GM12878 (cell line): ENCODE results near the gene EVX1. TPM values are rescaled to one million over a fixed set of nuclear protein-coding genes. Genes with fewer than 3 reads are reported as not detected.

Source experiments
- ATAC-seq: fragments of 200-7000 bp; cut with Tn5 transposase; 3 replicates; pipeline ENCODE4 v1.9.1; 2020; ENCODE audit warnings: mild to moderate bottlenecking, moderate library complexity
- BruUV-seq: library from RNA; stranded (reverse); fragments of 400-500 nt; replicated peaks from 2 replicates; lab custom pipeline; 2021; lab: Mats Ljungman, UMichigan
- CTCF ChIA-PET: fragments of 300-600 bp; sonication (Branson Sonifier 250); formaldehyde crosslinking; extraction: SDS; loops from one replicate; lab custom pipeline; 2021; ENCODE audit warnings: inconsistent platforms; lab: Yijun Ruan, JAX
- POLR2A ChIA-PET: fragments of 350-600 bp; formaldehyde crosslinking; extraction: SDS; loops from one replicate; lab custom pipeline; 2021; ENCODE audit warnings: inconsistent platforms; lab: Charles Lee
- RAD21 ChIA-PET: fragments of 300-600 bp; sonication (Branson Sonifier 250); formaldehyde crosslinking; loops from one replicate; lab custom pipeline; 2023; ENCODE audit warnings: antibody characterized with exemption; ENCODE audit not compliant: unreplicated experiment; lab: Charles Lee
- SMC1A ChIA-PET: fragments of 300-600 bp; sonication (Branson Sonifier 250); formaldehyde crosslinking; loops from one replicate; lab custom pipeline; 2023; ENCODE audit not compliant: unreplicated experiment, uncharacterized antibody; lab: Charles Lee
- DNase-seq: peaks from one replicate; pipeline ENCODE4 v3.0.0-alpha.2; 2011; ENCODE audit warnings: low read depth, low spot score
- FAIRE-seq: peaks from 3 replicates; lab custom pipeline; 2011; peaks lifted over from hg19 to GRCh38; lab: Jason Lieb, UNC
- H2AFZ ChIP-seq: 2 replicates; pipeline ENCODE4 v1.6.0; 2011; ENCODE audit warnings: low read depth, low read length, control low read depth; ENCODE audit not compliant: control insufficient read depth
- H3K27ac ChIP-seq: 2 replicates; pipeline ENCODE4 v1.5.1; 2011; ENCODE audit warnings: control low read depth; ENCODE audit not compliant: control insufficient read depth, insufficient read depth
- H3K27me3 ChIP-seq, 2 experiments: replicated peaks in 1 of 2; 2 replicates each; pipeline versions ENCODE4 v1.6.0 to v1.6.1; 2011; ENCODE audit warnings: low read length in 1 of 2; ENCODE audit not compliant: control insufficient read depth in 2 of 2, insufficient read depth in 2 of 2
- H3K36me3 ChIP-seq, 2 experiments: 2 replicates each; pipeline ENCODE4 v1.5.1; 2011; ENCODE audit warnings: low read length in 1 of 2; ENCODE audit not compliant: control insufficient read depth in 2 of 2, insufficient read depth in 2 of 2
- H3K4me1 ChIP-seq: 2 replicates; pipeline ENCODE4 v1.6.1; 2011; ENCODE audit warnings: mild to moderate bottlenecking, low read length, moderate library complexity, mixed read lengths; ENCODE audit not compliant: control insufficient read depth, insufficient read depth
- H3K4me2 ChIP-seq: 2 replicates; pipeline ENCODE4 v1.6.0; 2011; ENCODE audit warnings: control low read depth; ENCODE audit not compliant: control insufficient read depth, insufficient read depth
- H3K4me3 ChIP-seq: fragments of 200-600 bp; sonication (generic); 2 replicates; pipeline ENCODE4 v1.5.1; 2016
- H3K79me2 ChIP-seq: 2 replicates; pipeline ENCODE4 v1.6.0; 2011; ENCODE audit warnings: low read length; ENCODE audit not compliant: control insufficient read depth, insufficient read depth
- H3K9ac ChIP-seq: 2 replicates; pipeline ENCODE4 v1.8.0; 2011; ENCODE audit warnings: low read length, control low read depth, mixed read lengths; ENCODE audit not compliant: control insufficient read depth, insufficient read depth
- H3K9me3 ChIP-seq: replicated peaks from 3 replicates; pipeline ENCODE4 v1.5.1; 2011; ENCODE audit warnings: mild to moderate bottlenecking, low read length; ENCODE audit not compliant: control insufficient read depth, insufficient read depth
- H4K20me1 ChIP-seq: 2 replicates; pipeline ENCODE4 v1.6.0; 2011; ENCODE audit not compliant: control insufficient read depth, insufficient read depth
- BACH1 ChIP-seq: fragments of 450-650 bp; IDR thresholded peaks from 2 replicates; pipeline ENCODE4 v1.6.1; 2017; ENCODE audit warnings: mild to moderate bottlenecking, borderline replicate concordance
- EGR1 ChIP-seq, 2 experiments: IDR thresholded peaks; 1 replicate in 1 of 2; 2 replicates in 1 of 2; pipeline ENCODE4 v1.6.1; 2011 to 2012; ENCODE audit warnings: low read depth in 2 of 2, low read length in 2 of 2, borderline replicate concordance in 1 of 2, mild to moderate bottlenecking in 1 of 2, moderate library complexity in 1 of 2
- IRF4 ChIP-seq: IDR thresholded peaks from 2 replicates; pipeline ENCODE4 v1.6.1; 2011; ENCODE audit warnings: low read depth, low read length
- KDM1A ChIP-seq: fragments of 200-600 bp; sonication (generic); IDR thresholded peaks from 2 replicates; pipeline ENCODE4 v1.6.1; 2016; ENCODE audit warnings: borderline replicate concordance
- NR2C1 ChIP-seq: fragments of 450-650 bp; IDR thresholded peaks from 2 replicates; pipeline ENCODE4 v1.6.1; 2017; ENCODE audit warnings: antibody characterized with exemption, mild to moderate bottlenecking, moderate library complexity
- RAD21 ChIP-seq: IDR thresholded peaks from 2 replicates; pipeline ENCODE4 v1.6.1; 2011; ENCODE audit warnings: mild to moderate bottlenecking, low read depth, low read length, moderate library complexity; ENCODE audit not compliant: insufficient read depth
- RUNX3 ChIP-seq: IDR thresholded peaks from 2 replicates; pipeline ENCODE4 v1.6.1; 2012; ENCODE audit warnings: low read length, inconsistent platforms
- SREBF2 ChIP-seq: IDR thresholded peaks from 2 replicates; pipeline ENCODE4 v1.6.1; 2012; ENCODE audit warnings: mild to moderate bottlenecking, low read length
- WGBS: methylation state at CpG from one replicate; pipeline ENCODE4 v1.1.6; 2016; ENCODE audit warnings: low lambda C conversion rate; ENCODE audit not compliant: insufficient replicate concordance, insufficient coverage; ENCODE audit errors: missing lambda C conversion rate; 5-methylcytosine and 5-hydroxymethylcytosine counted together
- in situ Hi-C: fragments of 300-500 bp; cut with MboI; formaldehyde crosslinking; loops from 9 replicates; pipeline ENCODE4 v1.14.3; 2018; ENCODE audit warnings: mixed read lengths
- intact Hi-C: fragments of 100-400 bp; cut with micrococcal nuclease; formaldehyde crosslinking; loops from one replicate; pipeline ENCODE4 v1.14.2; 2022; ENCODE audit not compliant: unreplicated experiment
- polyA plus RNA-seq, 11 experiments: library from polyadenylated mRNA; depleted of rRNA in 4 of 11; unstranded in 6 of 11; stranded (reverse) in 5 of 11; fragments of >200 nt; fragmentation: Nextera tagmentation in 4 of 11; fragmentation: Illumina TruSeq in 1 of 11; extraction: Ambion mirVana in 4 of 11; extraction: Trizol in 1 of 11; gene quantifications; 1 replicate in 1 of 11; 2 replicates in 10 of 11; pipeline versions ENCODE4 v1.2.1 to v1.2.3, GENCODE V29; 2011 to 2016; ENCODE audit warnings: inconsistent platforms in 2 of 11, missing spikeins in 2 of 11, low read depth in 1 of 11
- total RNA-seq, 4 experiments: library from RNA; depleted of rRNA in 3 of 4; stranded (reverse); fragments of >200 nt in 3 of 4; fragmentation: Illumina TruSeq in 1 of 4; extraction: Trizol in 1 of 4; gene quantifications; 2 replicates each; pipeline versions ENCODE4 v1.2.1 to v1.2.3, GENCODE V29; 2013 to 2021
- TF ChIP-seq, protein P1 (sequence below): fragments of 450-650 bp; IDR thresholded peaks from 2 replicates; pipeline ENCODE4 v1.6.1; 2017; ENCODE audit warnings: mild to moderate bottlenecking, low read depth, inconsistent platforms; ENCODE audit not compliant: poor library complexity, severe bottlenecking
- TF ChIP-seq, protein P2 (sequence below): IDR thresholded peaks from 2 replicates; pipeline ENCODE4 v1.6.1; 2012; ENCODE audit warnings: low read depth, low read length, improper control_type of control experiment
- TF ChIP-seq, protein P3 (sequence below): IDR thresholded peaks from 2 replicates; pipeline ENCODE4 v1.6.1; 2012; ENCODE audit warnings: mild to moderate bottlenecking, low read depth, low read length

Gene EVX1
- total and polyA plus RNA-seq, 10 of the 15 experiments (the other 5 are each of a cell fraction or from before 2014, with no cell fraction given), result not detected

DNA sequence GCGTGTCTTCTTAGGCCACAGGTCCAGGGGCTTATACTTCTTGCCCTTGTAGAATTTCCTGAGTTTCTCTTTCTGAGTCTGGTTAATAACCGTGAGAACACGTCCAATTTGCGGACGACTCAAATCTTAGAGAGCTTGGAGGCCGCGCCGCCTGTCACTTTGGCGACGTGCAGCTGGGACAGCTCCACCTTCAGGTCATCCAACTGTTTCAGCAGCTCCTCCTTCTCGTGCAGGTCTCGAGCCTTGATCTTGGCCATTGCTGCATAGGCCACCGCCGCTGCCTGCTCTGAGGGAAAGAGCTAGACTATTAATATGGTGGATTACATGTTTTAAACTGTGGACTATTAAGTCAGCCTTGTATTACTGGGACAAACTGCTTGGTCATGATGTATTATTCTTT is 26.9 kb downstream of the EVX1 start:
- intact Hi-C loops, result no loop called here
- SMC1A ChIA-PET, result no interaction called here
- H3K27ac ChIP-seq, result no peak overlapping the region
- H3K4me1 ChIP-seq, result no peaks in the 10 kb centered on the region
- POLR2A ChIA-PET, result no interaction called here
- no TSS peak for BruUV-seq
- H3K36me3 ChIP-seq, result no peaks in the 10 kb centered on the region
- CTCF ChIA-PET, result no interaction called here
- H3K4me3 ChIP-seq, result no peak overlapping the region
- H4K20me1 ChIP-seq, result no peaks in the 10 kb centered on the region
- H3K4me2 ChIP-seq, result no peak overlapping the region
- H2AFZ ChIP-seq, result no peak overlapping the region
- no peaks in the 10 kb centered on the region; the same call in 2 of the 3 replicates for H3K9me3 ChIP-seq
- ATAC-seq (no peak), DNase-seq (no peak), FAIRE-seq (no peak)
- in situ Hi-C loops, result no loop called here
- RAD21 ChIA-PET, result no interaction called here
- TF ChIP-seq SREBF2, result no peak
- H3K27me3 ChIP-seq, result no peaks in the 10 kb centered on the region
- 75% methylated on average over 14 of the region's 14 CpGs for WGBS
- no peaks in the 10 kb centered on the region for H3K79me2 ChIP-seq
- no peak overlapping the region for H3K9ac ChIP-seq

DNA sequence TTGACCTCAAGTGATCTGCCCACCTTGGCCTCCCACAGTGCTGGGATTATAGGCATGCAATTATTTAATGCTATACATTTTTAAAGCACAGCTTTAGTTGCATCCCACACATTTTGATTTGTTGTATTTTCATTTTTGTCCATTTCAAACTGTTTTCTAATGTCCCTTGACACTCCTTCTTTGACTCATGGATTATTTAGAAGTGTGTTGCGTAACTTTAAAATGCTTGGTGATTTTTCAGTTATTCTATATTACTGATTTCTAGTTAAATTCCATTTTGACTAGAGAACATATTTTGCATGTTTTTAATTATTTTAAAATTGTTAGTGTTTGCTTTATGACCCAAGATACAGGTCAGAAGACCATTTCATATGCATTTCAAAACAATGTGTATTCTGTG is 28.8 kb downstream of the EVX1 start:
- POLR2A ChIA-PET, result no interaction called here
- no peak for ATAC-seq
- SMC1A ChIA-PET, result no interaction called here
- Histone ChIP-seq H3K9me3 (no peaks in the 10 kb centered on the region; the same call in 2 of the 3 replicates), H3K79me2 (no peaks in the 10 kb centered on the region), H2AFZ (no peak overlapping the region), H3K27me3 (no peaks in the 10 kb centered on the region), H3K4me3 (no peak overlapping the region), H3K4me2 (no peak overlapping the region), H4K20me1 (no peaks in the 10 kb centered on the region), H3K27ac (no peak overlapping the region), H3K4me1 (no peaks in the 10 kb centered on the region), H3K9ac (no peak overlapping the region), H3K36me3 (no peaks in the 10 kb centered on the region)
- WGBS, result 32% methylated on average over 1 of the region's 1 CpG
- no TSS peak for BruUV-seq
- RAD21 ChIA-PET, result no interaction called here
- CTCF ChIA-PET, result no interaction called here
- no peak for FAIRE-seq
- no peak for DNase-seq
- in situ Hi-C loops, result no loop called here
- intact Hi-C loops, result no loop called here
- no peak for TF ChIP-seq RUNX3
- TF ChIP-seq SREBF2, result no peak
- TF ChIP-seq BACH1, result no peak
- TF ChIP-seq EGR1 (IDR thresholded peaks at IDR 0.05; ENCODE audit: borderline replicate concordance in 1 of 2, low read depth in 2 of 2, low read length in 2 of 2), result no peak
- no peak for TF ChIP-seq IRF4
- TF ChIP-seq, protein P1, sequence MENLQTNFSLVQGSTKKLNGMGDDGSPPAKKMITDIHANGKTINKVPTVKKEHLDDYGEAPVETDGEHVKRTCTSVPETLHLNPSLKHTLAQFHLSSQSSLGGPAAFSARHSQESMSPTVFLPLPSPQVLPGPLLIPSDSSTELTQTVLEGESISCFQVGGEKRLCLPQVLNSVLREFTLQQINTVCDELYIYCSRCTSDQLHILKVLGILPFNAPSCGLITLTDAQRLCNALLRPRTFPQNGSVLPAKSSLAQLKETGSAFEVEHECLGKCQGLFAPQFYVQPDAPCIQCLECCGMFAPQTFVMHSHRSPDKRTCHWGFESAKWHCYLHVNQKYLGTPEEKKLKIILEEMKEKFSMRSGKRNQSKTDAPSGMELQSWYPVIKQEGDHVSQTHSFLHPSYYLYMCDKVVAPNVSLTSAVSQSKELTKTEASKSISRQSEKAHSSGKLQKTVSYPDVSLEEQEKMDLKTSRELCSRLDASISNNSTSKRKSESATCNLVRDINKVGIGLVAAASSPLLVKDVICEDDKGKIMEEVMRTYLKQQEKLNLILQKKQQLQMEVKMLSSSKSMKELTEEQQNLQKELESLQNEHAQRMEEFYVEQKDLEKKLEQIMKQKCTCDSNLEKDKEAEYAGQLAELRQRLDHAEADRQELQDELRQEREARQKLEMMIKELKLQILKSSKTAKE, result no peak
- no peak for TF ChIP-seq RAD21
- no peak for TF ChIP-seq KDM1A
- TF ChIP-seq, protein P2, sequence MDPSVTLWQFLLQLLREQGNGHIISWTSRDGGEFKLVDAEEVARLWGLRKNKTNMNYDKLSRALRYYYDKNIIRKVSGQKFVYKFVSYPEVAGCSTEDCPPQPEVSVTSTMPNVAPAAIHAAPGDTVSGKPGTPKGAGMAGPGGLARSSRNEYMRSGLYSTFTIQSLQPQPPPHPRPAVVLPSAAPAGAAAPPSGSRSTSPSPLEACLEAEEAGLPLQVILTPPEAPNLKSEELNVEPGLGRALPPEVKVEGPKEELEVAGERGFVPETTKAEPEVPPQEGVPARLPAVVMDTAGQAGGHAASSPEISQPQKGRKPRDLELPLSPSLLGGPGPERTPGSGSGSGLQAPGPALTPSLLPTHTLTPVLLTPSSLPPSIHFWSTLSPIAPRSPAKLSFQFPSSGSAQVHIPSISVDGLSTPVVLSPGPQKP, result no peak
- TF ChIP-seq, protein P3, sequence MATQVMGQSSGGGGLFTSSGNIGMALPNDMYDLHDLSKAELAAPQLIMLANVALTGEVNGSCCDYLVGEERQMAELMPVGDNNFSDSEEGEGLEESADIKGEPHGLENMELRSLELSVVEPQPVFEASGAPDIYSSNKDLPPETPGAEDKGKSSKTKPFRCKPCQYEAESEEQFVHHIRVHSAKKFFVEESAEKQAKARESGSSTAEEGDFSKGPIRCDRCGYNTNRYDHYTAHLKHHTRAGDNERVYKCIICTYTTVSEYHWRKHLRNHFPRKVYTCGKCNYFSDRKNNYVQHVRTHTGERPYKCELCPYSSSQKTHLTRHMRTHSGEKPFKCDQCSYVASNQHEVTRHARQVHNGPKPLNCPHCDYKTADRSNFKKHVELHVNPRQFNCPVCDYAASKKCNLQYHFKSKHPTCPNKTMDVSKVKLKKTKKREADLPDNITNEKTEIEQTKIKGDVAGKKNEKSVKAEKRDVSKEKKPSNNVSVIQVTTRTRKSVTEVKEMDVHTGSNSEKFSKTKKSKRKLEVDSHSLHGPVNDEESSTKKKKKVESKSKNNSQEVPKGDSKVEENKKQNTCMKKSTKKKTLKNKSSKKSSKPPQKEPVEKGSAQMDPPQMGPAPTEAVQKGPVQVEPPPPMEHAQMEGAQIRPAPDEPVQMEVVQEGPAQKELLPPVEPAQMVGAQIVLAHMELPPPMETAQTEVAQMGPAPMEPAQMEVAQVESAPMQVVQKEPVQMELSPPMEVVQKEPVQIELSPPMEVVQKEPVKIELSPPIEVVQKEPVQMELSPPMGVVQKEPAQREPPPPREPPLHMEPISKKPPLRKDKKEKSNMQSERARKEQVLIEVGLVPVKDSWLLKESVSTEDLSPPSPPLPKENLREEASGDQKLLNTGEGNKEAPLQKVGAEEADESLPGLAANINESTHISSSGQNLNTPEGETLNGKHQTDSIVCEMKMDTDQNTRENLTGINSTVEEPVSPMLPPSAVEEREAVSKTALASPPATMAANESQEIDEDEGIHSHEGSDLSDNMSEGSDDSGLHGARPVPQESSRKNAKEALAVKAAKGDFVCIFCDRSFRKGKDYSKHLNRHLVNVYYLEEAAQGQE, result no peak
- TF ChIP-seq NR2C1, result no peak
